ENCODE measurements around the gene CRACDL. TPM values are rescaled to one million over a fixed set of nuclear protein-coding genes. Genes with fewer than 3 reads are reported as not detected.

The CRACDL gene
- total RNA-seq, 2 donors from 2014 or later: 4.1 to 20.8 TPM

DNA sequence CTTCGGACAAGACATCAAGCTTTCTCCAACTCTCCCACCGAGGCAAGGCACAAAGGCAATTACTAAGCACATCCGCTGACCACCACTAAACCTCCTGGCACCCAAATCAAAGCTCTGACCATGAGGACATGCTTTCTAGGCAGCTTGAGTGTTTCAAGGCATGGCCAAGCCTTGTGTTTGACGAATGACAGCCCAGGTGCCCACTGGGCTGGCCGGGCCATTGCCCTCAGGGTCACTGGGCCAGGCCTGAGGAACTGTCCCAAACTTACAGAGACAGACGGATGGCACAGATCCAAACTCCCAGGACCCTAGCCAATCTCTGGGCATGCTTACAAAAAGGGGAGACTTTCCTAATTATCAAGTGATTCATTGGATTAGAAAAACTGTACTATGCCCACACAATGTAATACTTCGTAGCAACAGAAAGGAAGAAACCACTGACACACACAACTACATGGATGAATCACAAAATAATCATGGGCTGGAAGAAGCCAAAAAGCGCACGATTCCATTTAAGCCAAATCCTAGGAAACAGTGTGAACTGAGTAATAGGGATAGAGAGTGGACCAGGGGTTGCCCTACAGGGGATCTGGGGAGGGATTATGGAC lies 20.2 kb downstream of the CRACDL start:
- Histone ChIP-seq H3K27me3 (replicated peaks; ENCODE audit: insufficient read depth) (no peaks in the 10 kb centered on the region), H3K9me3 (no peaks in the 10 kb centered on the region), H3K4me3 (no peak overlapping the region), H3K4me1 (replicated peaks) (no peaks in the 10 kb centered on the region), H3K36me3 (no peaks in the 10 kb centered on the region), H3K27ac (no peak overlapping the region)
- TF ChIP-seq POLR2AphosphoS5 (IDR thresholded peaks at IDR 0.05) (no peak), POLR2A (IDR thresholded peaks at IDR 0.05) (no peak)
- TF ChIP-seq, protein P1, sequence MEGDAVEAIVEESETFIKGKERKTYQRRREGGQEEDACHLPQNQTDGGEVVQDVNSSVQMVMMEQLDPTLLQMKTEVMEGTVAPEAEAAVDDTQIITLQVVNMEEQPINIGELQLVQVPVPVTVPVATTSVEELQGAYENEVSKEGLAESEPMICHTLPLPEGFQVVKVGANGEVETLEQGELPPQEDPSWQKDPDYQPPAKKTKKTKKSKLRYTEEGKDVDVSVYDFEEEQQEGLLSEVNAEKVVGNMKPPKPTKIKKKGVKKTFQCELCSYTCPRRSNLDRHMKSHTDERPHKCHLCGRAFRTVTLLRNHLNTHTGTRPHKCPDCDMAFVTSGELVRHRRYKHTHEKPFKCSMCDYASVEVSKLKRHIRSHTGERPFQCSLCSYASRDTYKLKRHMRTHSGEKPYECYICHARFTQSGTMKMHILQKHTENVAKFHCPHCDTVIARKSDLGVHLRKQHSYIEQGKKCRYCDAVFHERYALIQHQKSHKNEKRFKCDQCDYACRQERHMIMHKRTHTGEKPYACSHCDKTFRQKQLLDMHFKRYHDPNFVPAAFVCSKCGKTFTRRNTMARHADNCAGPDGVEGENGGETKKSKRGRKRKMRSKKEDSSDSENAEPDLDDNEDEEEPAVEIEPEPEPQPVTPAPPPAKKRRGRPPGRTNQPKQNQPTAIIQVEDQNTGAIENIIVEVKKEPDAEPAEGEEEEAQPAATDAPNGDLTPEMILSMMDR (IDR thresholded peaks at IDR 0.05): no peak
- 87% methylated on average over 9 of the region's 9 CpGs for WGBS
- DNase-seq (ENCODE audit: low spot score): no peak
- intact Hi-C loops (cut with DNase I): no loop called here

- Histone ChIP-seq H3K4me1 (replicated peaks) (no peaks in the 10 kb centered on the region), H3K27me3 (replicated peaks; ENCODE audit: insufficient read depth) (no peaks in the 10 kb centered on the region), H3K4me3 (no peak overlapping the region), H3K9me3 (no peaks in the 10 kb centered on the region), H3K27ac (no peak overlapping the region), H3K36me3 (no peaks in the 10 kb centered on the region)
- no peak for DNase-seq (ENCODE audit: low spot score)
- intact Hi-C loops (cut with DNase I): no loop called here
- 82% methylated on average over 10 of the region's 10 CpGs for WGBS
- TF ChIP-seq, protein P1 (IDR thresholded peaks at IDR 0.05): no peak
- TF ChIP-seq POLR2A (IDR thresholded peaks at IDR 0.05) (no peak), POLR2AphosphoS5 (IDR thresholded peaks at IDR 0.05) (no peak)
Measured at GRCh38 chr2:98914713-98915580, 21.1 kb downstream of the CRACDL start.

GRCh38 chr2:98913916-98914712 lies 21.9 kb downstream of the CRACDL start:
- no peaks in the 10 kb centered on the region for H3K36me3 ChIP-seq
- H3K4me3 ChIP-seq: no peak overlapping the region
- intact Hi-C loops (cut with DNase I): no loop called here
- H3K27ac ChIP-seq: no peak overlapping the region
- no peaks in the 10 kb centered on the region for H3K4me1 ChIP-seq (replicated peaks)
- no peaks in the 10 kb centered on the region for H3K9me3 ChIP-seq
- no peak for DNase-seq (ENCODE audit: low spot score)
- no peaks in the 10 kb centered on the region for H3K27me3 ChIP-seq (replicated peaks; ENCODE audit: insufficient read depth)
- WGBS: 76% methylated on average over 8 of the region's 12 CpGs
- TF ChIP-seq, protein P1 (IDR thresholded peaks at IDR 0.05): no peak
- TF ChIP-seq POLR2A (IDR thresholded peaks at IDR 0.05) (no peak), POLR2AphosphoS5 (IDR thresholded peaks at IDR 0.05) (no peak)

DNA sequence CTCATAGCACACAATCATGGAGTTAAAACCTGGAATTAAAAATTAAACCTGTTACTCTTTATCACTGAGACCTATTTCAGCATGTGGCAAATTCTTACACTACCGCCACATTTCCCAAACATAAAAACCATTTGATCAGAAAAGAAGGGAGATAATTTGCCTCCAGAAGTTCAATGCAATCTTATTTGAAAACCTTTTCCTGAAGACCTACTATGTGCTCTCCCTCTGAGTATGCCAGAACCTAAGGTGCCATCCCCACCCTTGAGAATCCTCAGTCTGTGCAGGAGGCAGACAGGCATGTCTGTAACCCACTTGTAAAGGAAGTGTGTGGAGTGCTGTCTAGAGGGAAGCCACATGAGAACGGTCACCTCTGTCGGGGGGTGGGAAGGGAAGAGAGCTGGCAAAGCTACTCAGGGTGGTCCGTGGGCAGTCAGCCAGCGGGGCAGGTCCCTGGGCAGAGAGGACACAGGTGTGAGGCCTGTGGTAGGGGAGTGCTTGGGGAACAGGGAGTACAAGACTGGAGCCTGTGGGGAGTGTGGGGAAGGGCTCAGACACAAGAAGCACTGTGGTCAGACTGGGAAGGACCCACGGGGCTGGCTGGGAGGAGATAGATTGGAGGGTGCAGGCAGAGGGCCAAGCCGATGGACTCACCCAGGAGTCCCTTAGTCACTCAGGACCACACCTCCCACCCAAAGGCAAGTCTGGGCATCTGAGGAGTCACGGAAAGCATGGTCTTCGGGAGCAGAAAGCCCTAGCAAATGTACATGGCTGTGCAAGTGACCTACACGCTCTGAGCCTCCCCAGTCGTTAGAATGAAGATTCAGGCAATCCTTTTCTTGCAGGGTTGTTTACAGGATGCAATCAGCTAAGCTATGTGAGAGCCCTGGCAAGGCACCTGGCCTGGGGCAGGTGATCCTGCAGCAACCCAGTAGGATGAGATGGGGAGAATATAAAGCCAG lies 22.8 kb downstream of the CRACDL start:
- WGBS: 69% methylated on average over 10 of the region's 11 CpGs
- Histone ChIP-seq H3K27ac (no peak overlapping the region), H3K9me3 (no peaks in the 10 kb centered on the region), H3K27me3 (replicated peaks; ENCODE audit: insufficient read depth) (no peaks in the 10 kb centered on the region), H3K4me1 (replicated peaks) (no peaks in the 10 kb centered on the region), H3K4me3 (no peak overlapping the region), H3K36me3 (no peaks in the 10 kb centered on the region)
- no peak for DNase-seq (ENCODE audit: low spot score)
- TF ChIP-seq POLR2A (IDR thresholded peaks at IDR 0.05): no peak
- no peak for TF ChIP-seq POLR2AphosphoS5 (IDR thresholded peaks at IDR 0.05)
- TF ChIP-seq, protein P1 (IDR thresholded peaks at IDR 0.05): no peak
- intact Hi-C loops (cut with DNase I): no loop called here

Data from prostate gland (tissue), 2 donors.